Activated CD4-positive, alpha-beta T cell treated with anti-CD3 and anti-CD28 coated beads for 4 hours (primary cell): ENCODE measurements around the gene PSRC1.
"Not testable (repeated sequence)": the region's sequence is repeated elsewhere in the genome, so short reads cannot be mapped to it uniquely, and the experiment has no call there.

ENCODE experiments used
- DNase-seq, 2 donors: peaks; one replicate each; pipeline ENCODE4 v3.0.0-alpha.2; 2020

PSRC1 gene

DNA sequence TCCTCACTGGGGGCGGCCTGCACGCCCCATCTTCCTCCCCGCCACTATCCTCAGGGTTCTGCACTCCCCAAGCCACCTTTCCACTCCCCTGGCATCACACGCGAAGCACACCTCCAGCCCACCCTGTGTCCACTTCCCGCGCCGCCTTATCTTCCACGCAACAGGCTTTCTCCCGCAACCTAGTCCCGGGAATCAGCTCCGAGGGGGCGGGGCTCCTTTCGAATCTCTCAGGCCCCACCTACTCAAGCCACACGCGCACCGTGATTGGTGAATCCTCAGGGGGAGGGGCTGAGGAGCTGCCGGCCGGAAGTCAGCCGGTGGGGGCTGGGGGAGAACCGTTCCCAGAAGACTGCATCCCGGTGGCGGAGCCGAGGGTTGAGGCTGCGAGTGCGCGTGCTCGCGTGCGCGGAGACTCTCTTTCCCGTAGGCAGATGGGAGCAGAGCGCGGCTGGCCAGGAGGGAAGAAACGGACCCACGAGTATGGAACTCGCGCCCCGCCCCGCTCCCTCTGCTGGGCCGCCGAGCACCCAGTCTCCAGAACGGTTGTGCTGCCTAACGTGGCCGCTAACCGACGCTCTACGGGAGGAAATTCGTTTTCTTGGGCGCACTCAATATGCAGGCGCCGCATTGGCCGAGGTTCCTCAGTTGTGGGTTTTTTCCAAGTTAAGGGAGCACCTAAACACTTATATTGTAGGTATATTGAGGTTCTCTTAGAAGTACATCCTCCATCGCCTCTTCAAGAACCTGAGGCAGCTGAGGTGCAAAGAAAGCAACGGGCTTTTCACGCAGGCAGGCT is at the start of gene PSRC1:
PSRC1 (minus strand) TSS at position 194 of the 796 bp plus-strand sequence.
- peak; percentile 88 to 91 for DNase-seq

- no peak for DNase-seq
Observed at GRCh38 chr1:109331113-109331512, 48.2 kb upstream of the PSRC1 start.

- no peak for DNase-seq
Observed at GRCh38 chr1:109327285-109327684, 44.3 kb upstream of the PSRC1 start.

GRCh38 chr1:109322974-109323373 is 40.0 kb upstream of the PSRC1 start:
- DNase-seq: no peak

GRCh38 chr1:109319114-109319513 is 36.2 kb upstream of the PSRC1 start:
- DNase-seq: no peak

GRCh38 chr1:109316506-109316905 is 33.6 kb upstream of the PSRC1 start:
- DNase-seq: no peak

- no peak for DNase-seq
Observed at GRCh38 chr1:109315288-109315687, 32.3 kb upstream of the PSRC1 start.

DNA sequence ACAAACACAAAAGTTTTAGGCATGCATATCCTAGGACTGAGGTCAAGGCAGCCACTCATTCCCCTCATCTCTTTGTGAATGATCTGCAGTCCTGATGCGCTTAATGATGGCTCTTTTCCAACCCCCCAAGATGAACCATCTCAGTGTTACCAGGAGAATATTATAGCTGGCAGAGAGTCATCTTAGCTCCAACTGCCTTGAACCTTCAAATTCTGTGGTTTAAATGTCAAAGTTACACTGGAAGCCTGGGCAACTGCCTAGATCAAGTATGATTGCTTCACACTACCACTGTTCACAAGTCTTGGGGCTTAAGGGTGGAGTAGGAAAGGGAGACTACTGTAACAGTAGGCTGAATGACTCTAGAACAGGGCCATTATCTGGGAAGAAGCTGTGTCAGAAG is 31.9 kb upstream of the PSRC1 start:
- DNase-seq: no peak

- no peak for DNase-seq
Observed at GRCh38 chr1:109312978-109313775, 30.2 kb upstream of the PSRC1 start.

- no peak for DNase-seq
Observed at GRCh38 chr1:109312246-109312645, 29.3 kb upstream of the PSRC1 start.

DNA sequence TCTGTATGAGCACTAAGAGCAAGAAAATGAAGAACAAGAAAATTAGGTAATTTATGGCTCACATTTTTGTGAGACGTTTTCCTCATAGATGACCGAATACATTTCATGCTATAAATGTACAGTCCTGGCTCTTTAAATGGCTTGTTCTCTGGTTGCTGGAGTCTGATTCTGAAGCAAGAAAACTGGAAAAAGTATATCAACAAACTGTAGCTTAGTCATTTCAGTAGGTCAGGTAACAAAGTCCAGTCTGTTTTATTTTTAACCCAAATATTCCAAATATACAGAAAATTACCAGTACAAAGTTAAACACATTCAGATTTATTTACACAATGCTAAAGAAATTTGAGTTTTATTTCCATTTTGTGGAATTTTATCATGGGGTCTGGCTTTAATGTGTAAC is 26.4 kb upstream of the PSRC1 start:
- DNase-seq: no peak

DNA sequence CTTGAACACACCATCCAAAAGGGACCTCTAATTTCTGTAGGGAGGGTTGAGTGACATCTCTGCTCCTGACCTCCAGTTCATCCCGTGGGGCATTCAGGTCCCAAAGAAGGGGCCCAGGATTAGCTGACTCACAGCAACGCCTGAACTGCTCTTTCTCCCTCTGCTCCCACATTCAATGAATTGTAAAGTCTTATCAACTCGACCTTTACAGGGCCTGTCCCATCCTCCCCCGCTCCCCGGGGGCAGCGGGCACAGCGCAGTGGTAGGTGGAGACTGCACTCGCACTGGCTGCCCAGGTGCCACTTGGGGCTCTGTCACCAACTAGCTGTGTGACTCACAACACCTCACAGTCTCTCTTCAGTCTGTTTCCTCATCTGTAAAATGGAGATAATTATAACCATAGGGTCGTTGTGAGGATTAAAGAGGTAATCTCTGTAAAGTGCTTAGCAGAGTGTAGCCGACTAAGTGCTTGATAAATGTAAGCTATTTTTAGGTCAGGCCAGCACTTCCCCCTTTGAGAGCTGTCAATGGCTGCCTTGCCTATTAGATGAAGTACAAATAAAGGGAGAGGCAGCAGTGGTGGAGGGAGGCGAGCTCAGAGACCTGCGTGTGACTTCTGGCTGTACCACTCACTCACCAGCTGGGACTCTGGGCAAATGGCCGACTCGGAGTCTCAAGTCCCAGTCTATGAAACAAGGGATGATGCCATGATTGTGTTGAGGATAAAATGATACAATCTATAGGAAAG is 24.5 kb upstream of the PSRC1 start:
- DNase-seq: no peak

DNA sequence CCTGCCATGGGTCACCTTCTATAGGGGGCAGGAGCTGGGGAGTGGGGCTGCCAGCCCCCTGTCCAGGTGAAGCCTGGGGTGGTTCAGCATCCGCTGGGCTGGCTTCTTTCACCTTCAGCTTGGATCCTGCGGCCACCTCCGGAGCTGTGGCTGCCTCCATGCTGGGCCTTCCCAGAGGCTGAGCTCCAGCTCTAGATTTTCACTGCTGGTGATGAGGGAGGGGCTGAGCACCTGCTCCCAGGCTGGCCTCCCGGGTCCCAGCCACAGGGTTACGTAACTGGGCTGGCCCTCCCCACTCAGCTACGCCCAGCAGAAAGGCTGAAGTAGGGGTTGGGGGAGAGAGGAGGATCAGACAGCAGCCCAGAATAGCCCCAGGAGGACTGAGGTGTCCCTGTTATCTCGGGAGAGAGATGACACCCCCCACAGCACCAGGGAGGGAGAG is 23.9 kb upstream of the PSRC1 start, which contains the start of gene MYBPHL:
MYBPHL (minus strand) TSS at position 180 of the 442 bp plus-strand sequence; CDS start at position 160, 20 bp downstream.
- DNase-seq: no peak

DNA sequence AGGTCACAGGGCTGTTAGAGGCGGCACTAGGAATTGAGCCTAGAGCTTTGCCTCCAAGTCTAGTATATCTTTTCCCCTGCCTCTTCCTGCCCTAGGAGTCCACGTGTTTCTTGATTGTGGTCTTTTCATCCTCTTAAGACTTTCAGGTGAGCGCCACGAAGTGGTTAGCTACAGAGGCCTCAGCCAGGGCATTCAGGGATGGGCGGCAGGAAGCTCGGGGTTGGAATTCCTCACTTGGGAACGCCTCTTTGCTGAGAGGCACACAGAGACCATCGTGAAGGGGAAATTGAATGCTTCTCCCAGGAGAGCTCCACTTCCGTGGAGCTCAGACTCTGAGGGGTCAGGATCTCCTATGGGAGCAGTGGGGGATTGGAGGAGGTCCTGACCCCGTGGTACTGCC is 23.0 kb upstream of the PSRC1 start:
- DNase-seq: not testable (repeated sequence)

DNA sequence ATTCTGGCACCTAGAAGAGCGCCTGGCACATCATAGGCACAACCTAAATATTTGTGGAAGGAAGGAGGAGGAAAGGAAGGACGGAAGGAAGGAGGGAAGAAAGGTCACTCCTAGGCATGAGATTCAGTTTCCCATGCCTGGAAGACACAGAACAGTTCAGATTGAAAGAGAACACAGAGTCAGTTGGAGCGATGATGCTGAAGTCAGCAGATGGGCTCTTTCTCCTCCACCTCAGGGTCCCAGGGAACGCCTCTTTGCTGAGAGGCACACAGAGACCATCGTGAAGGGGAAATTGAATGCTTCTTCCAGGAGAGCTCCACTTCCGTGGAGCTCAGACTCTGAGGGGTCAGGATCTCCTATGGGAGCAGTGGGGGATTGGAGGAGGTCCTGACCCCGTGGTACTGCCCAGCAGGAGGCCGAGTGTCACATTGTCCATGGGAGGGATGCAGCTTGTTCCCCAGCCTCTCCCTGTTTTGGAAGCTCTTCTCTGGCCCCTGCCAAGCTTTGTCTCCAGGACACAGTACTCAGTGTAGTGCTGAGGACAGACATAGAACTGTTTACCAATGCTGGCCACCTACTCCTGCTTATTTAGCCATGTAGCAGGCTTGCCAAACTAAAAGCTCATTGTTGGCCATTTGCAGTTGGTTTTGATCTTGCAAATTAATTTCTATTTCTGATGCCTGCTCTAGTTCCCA is 21.4 kb upstream of the PSRC1 start:
- no peak for DNase-seq

DNA sequence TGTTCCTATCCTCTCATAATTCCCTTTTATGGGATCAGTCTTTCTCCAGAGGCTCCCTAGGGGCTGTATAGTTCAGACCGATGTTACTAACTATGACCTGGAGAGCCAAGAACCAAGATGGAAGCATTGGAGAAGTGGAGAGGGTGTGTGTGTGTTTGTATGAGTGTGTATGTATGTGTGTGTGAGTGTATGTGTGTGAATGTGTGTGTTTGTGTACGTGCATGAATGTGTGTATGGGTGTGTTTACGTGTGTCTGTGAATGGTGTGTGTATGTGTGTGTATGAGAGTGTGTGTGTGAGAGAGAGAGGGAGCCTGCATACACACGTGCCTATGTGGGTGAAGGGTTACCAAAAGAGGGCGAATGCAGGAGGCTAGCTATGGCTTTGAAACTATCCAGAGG is 18.9 kb upstream of the PSRC1 start:
- no peak for DNase-seq

DNA sequence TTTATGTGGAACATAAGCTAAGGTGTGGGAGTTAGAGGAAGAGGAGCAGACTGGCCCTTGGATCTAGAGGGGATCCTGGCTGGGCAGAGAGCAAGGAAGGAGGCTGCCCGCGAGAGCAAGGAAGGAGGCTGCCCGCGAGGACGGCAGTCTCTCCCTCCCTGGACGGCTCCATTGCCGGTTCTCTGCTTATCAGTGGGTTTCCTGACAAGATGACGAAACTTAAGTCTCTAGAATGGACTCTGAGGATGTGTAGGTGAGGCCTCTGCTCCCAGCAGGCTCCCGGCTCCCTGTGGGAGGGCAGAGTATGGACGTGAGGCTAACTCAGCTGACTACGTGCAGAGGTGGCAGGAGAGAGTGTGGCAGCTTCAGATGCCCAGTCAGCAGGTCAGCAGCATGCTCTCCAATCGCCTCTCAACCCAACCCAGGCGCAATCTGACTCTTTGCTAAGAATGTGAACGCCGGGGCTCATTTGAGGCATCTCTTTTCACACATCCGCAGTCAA is 17.8 kb upstream of the PSRC1 start:
- DNase-seq: no peak

GRCh38 chr1:109299558-109300343 is 16.8 kb upstream of the PSRC1 start:
- DNase-seq: no peak

DNA sequence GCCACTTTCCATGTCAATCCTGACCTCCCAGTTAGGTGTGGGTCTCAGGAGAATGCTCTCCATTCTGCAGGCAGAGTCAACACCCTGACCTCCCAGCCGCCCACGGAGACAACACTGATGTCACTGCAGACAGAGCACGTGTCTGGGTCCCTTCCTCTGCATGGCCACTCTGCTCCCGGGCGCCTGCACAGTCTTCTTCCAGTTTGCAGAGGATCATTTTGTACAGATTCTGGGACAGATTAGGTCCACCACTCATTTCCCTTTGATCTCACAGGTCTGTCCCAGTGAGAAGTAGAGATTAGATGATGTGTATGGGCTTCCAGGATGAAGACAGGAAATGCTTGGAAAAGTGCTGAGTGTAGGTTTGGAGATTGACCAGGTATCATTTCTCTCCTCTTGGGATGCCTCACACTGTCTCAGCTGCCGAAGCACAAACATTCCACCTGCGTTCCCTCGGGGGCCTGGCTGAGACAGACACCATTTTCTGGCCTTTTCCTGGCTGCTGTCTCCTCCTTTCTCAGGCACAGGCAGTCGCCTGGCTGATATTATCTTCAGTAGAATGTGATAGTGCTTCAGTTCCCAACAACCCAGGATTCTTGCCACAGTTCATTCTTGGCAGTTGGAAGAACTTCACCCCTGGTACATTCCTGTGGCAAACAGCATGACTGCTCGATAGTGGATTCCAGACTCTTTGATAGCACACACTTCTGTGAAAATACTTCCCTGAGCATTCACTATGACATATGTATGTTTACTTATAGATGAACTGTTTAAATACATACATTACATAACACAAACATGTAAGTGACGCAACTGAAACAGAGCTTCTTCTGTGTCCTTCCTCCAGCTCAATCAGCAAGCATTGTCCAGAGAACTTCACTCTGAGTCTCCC is 16.0 kb upstream of the PSRC1 start:
- DNase-seq: no peak

- DNase-seq: no peak
Observed at GRCh38 chr1:109296782-109297181, 13.8 kb upstream of the PSRC1 start.
